Fibroblast of skin of left quadriceps (primary cell): ENCODE data around the gene SERPINA10.
"Not testable (repeated sequence)": the region's sequence is repeated elsewhere in the genome, so short reads cannot be mapped to it uniquely, and the experiment has no call there.

Experiments used
- DNase-seq, 2 experiments: peaks; one replicate each; pipeline ENCODE4 v3.0.0-alpha.2; 2013; ENCODE audit warnings: low read depth in 2 of 2

Gene SERPINA10

GRCh38 chr14:94313991-94314655 lies 21.1 kb upstream of the SERPINA10 start:
- DNase-seq, result no peak

- DNase-seq, result no peak
These were observed 19.6 kb upstream of the SERPINA10 start for GRCh38 chr14:94312481-94313246.

GRCh38 chr14:94310248-94310647 lies 17.2 kb upstream of the SERPINA10 start:
- DNase-seq, result no peak

GRCh38 chr14:94309721-94310120 lies 16.7 kb upstream of the SERPINA10 start:
- no peak for DNase-seq

- no peak for DNase-seq
These were observed 14.4 kb upstream of the SERPINA10 start for GRCh38 chr14:94307410-94307992.

GRCh38 chr14:94306047-94306978 lies 13.2 kb upstream of the SERPINA10 start:
- no peak for DNase-seq

GRCh38 chr14:94305620-94306019 lies 12.6 kb upstream of the SERPINA10 start:
- DNase-seq, result no peak

- no peak for DNase-seq
These were observed 11.2 kb upstream of the SERPINA10 start for GRCh38 chr14:94304243-94304642.

GRCh38 chr14:94303111-94303510 lies 10.0 kb upstream of the SERPINA10 start:
- no peak for DNase-seq

GRCh38 chr14:94298130-94298529 lies 5.1 kb upstream of the SERPINA10 start:
- DNase-seq, result no peak

- not testable (repeated sequence) for DNase-seq
These were observed 3.1 kb upstream of the SERPINA10 start for GRCh38 chr14:94296181-94296545.

GRCh38 chr14:94295360-94296180 lies 2.5 kb upstream of the SERPINA10 start:
- DNase-seq, result no peak

GRCh38 chr14:94293578-94293924 lies 483 bp upstream of the SERPINA10 start:
- no peak for DNase-seq

GRCh38 chr14:94292526-94292871 lies 569 bp downstream of the SERPINA10 start:
- no peak for DNase-seq

- DNase-seq, result no peak
These were observed 1.1 kb downstream of the SERPINA10 start for GRCh38 chr14:94291906-94292525.

GRCh38 chr14:94291159-94291905 lies 1.7 kb downstream of the SERPINA10 start:
- DNase-seq, result no peak

GRCh38 chr14:94290197-94290596 lies 2.9 kb downstream of the SERPINA10 start:
- DNase-seq, result no peak

- no peak for DNase-seq
These were observed 4.2 kb downstream of the SERPINA10 start for GRCh38 chr14:94288610-94289465.

GRCh38 chr14:94285158-94285557 lies 7.9 kb downstream of the SERPINA10 start:
- no peak for DNase-seq
